CD4-positive, CD25-positive, alpha-beta regulatory T cell (primary cell): ENCODE measurements around the gene CMTM7. TPM values are rescaled to one million over a fixed set of nuclear protein-coding genes. Genes with fewer than 3 reads are reported as not detected.
"Not testable (repeated sequence)": the region's sequence is repeated elsewhere in the genome, so short reads cannot be mapped to it uniquely, and the experiment has no call there.

Experiments used
- ATAC-seq, 2 donors: fragments of 150-1000 bp; cut with Tn5 transposase; one replicate each; pipeline ENCODE4 v1.10.0; 2021; ENCODE audit warnings: low read depth in 2 of 2, moderate number of reproducible peaks in 2 of 2, moderate library complexity in 1 of 2
- DNase-seq, 3 donors: peaks; one replicate each; pipeline versions ENCODE4 v3.0.0 to v3.0.0-alpha.2; 2012 to 2022; ENCODE audit warnings: mixed read lengths in 1 of 3
- H3K27ac ChIP-seq: one replicate; pipeline ENCODE4 v1.7.0; 2013; ENCODE audit warnings: mild to moderate bottlenecking, low read length; ENCODE audit not compliant: insufficient read depth, poor library complexity, severe bottlenecking
- H3K27me3 ChIP-seq: one replicate; pipeline ENCODE4 v1.7.0; 2013; ENCODE audit warnings: low read length; ENCODE audit not compliant: control insufficient read depth, insufficient read depth
- H3K36me3 ChIP-seq: one replicate; pipeline ENCODE4 v1.7.0; 2013; ENCODE audit warnings: mild to moderate bottlenecking, low read length, moderate library complexity; ENCODE audit not compliant: control insufficient read depth, insufficient read depth
- H3K4me1 ChIP-seq: 2 replicates; pipeline ENCODE4 v1.7.0; 2013; ENCODE audit warnings: mild to moderate bottlenecking, low read length; ENCODE audit not compliant: insufficient read depth, control insufficient read depth, poor library complexity, severe bottlenecking
- H3K4me3 ChIP-seq: one replicate; pipeline ENCODE4 v1.7.0; 2013; ENCODE audit warnings: low read depth, mild to moderate bottlenecking, low read length, moderate library complexity
- H3K9me3 ChIP-seq, 2 experiments: 1 replicate in 1 of 2; 2 replicates in 1 of 2; pipeline ENCODE4 v1.7.0; 2013; ENCODE audit warnings: low read length in 2 of 2, mild to moderate bottlenecking in 1 of 2, moderate library complexity in 1 of 2; ENCODE audit not compliant: control insufficient read depth in 2 of 2
- H3K27ac Mint-ChIP-seq, 3 donors: one replicate each; pipeline ENCODE4 v1.8.0; 2020 to 2022; ENCODE audit warnings: mild to moderate bottlenecking in 3 of 3, mixed read lengths in 3 of 3, moderate library complexity in 2 of 3
- H3K27me3 Mint-ChIP-seq: one replicate; pipeline ENCODE4 v1.8.0; 2022; ENCODE audit warnings: mild to moderate bottlenecking, mixed read lengths
- H3K36me3 Mint-ChIP-seq: one replicate; pipeline ENCODE4 v1.8.0; 2020; ENCODE audit warnings: mixed read lengths
- H3K4me1 Mint-ChIP-seq, 4 donors: one replicate each; pipeline ENCODE4 v1.8.0; 2020 to 2022; ENCODE audit warnings: mixed read lengths in 4 of 4, mild to moderate bottlenecking in 1 of 4
- H3K4me3 Mint-ChIP-seq, 4 donors: one replicate each; pipeline ENCODE4 v1.8.0; 2020 to 2022; ENCODE audit warnings: mild to moderate bottlenecking in 4 of 4, mixed read lengths in 4 of 4, moderate library complexity in 3 of 4
- H3K9me3 Mint-ChIP-seq, 7 donors: one replicate each; pipeline ENCODE4 v1.8.0; 2020 to 2022; ENCODE audit warnings: mixed read lengths in 7 of 7, mild to moderate bottlenecking in 3 of 7, moderate library complexity in 2 of 7
- polyA plus RNA-seq, 4 donors: library from polyadenylated mRNA; unstranded; fragments of 300-500 nt; fragmentation: Illumina TruSeq; gene quantifications; one replicate each; pipeline ENCODE4 v1.2.3, GENCODE V29; 2021
- total RNA-seq: library from RNA; stranded (reverse); gene quantifications from one replicate; pipeline ENCODE4 v1.2.3, GENCODE V29; 2022

CMTM7 gene
- total and polyA plus RNA-seq, 5 donors from 2014 or later, result 77.3 to 231 (median 144) TPM

GRCh38 chr3:32434206-32434605, 42.6 kb downstream of the CMTM7 start:
- DNase-seq (no peak), ATAC-seq (no peak)
- no peaks in the 10 kb centered on the region for H3K9me3 ChIP-seq
- H3K27me3 ChIP-seq, result no peaks in the 10 kb centered on the region
- peak overlapping the region in 1 of 4 donors; percentile 90 for H3K4me3 Mint-ChIP-seq
- no peaks in the 10 kb centered on the region for H3K27me3 Mint-ChIP-seq
- peaks cover 81% of the 10 kb centered on the region for H3K4me1 ChIP-seq
- H3K4me3 ChIP-seq, result no peak overlapping the region
- no peaks in the 10 kb centered on the region for H3K36me3 ChIP-seq
- H3K9me3 Mint-ChIP-seq, result peaks cover 0 to 2% (median 0%) of the 10 kb centered on the region in 7 donors
- H3K36me3 Mint-ChIP-seq, result no peaks in the 10 kb centered on the region
- peaks cover 37 to 92% (median 73%) of the 10 kb centered on the region in 4 donors for H3K4me1 Mint-ChIP-seq
- peak overlapping the region; percentile 93 for H3K27ac ChIP-seq
- peak overlapping the region in 2 of 3 donors; percentile 98 to 99 for H3K27ac Mint-ChIP-seq

GRCh38 chr3:32435911-32436815, 44.5 kb downstream of the CMTM7 start:
- H3K4me1 Mint-ChIP-seq, result peaks cover 29 to 94% (median 71%) of the 10 kb centered on the region in 4 donors
- ATAC-seq (no peak), DNase-seq (peak in 1 of 3 donors; percentile 44)
- Histone ChIP-seq H3K4me3 (peak overlapping the region; percentile 4), H3K9me3 (no peaks in the 10 kb centered on the region), H3K27ac (peak overlapping the region; percentile 66), H3K36me3 (no peaks in the 10 kb centered on the region), H3K4me1 (peaks cover 77% of the 10 kb centered on the region), H3K27me3 (no peaks in the 10 kb centered on the region)
- peak overlapping the region; percentile 74 to 95 (median 95) for H3K27ac Mint-ChIP-seq
- H3K27me3 Mint-ChIP-seq, result no peaks in the 10 kb centered on the region
- H3K9me3 Mint-ChIP-seq, result peaks cover 0 to 2% (median 0%) of the 10 kb centered on the region in 7 donors
- H3K4me3 Mint-ChIP-seq, result peak overlapping the region; percentile 45 to 71 (median 61)
- no peaks in the 10 kb centered on the region for H3K36me3 Mint-ChIP-seq

DNA sequence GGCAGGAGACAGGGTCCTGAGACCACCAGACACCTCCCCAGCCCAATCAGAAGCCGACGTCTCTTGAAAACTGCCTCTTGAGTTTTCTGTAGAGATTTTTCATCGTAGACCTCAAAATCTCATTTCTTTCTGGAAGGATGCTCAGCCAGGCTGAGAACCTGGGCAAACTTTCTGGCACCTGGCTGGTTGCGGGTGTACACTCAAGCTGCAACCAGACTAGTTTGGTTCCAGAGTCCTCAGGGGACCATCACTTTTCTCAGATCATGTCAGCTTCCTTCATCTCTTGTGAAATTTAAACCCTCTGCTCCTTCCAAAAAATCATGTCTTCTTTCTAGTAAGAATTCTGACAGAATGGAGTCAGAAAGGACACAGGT, 45.1 kb downstream of the CMTM7 start:
- H3K27me3 ChIP-seq, result no peaks in the 10 kb centered on the region
- peak overlapping the region in 3 of 4 donors; percentile 36 to 71 (median 59) for H3K4me3 Mint-ChIP-seq
- H3K4me3 ChIP-seq, result no peak overlapping the region
- no peak for ATAC-seq
- no peak for DNase-seq
- H3K9me3 Mint-ChIP-seq, result peaks cover 0 to 2% (median 0%) of the 10 kb centered on the region in 7 donors
- H3K27ac Mint-ChIP-seq, result peak overlapping the region; percentile 71 to 95 (median 74)
- H3K4me1 ChIP-seq, result peaks cover 70% of the 10 kb centered on the region
- peaks cover 2% of the 10 kb centered on the region for H3K36me3 Mint-ChIP-seq
- H3K9me3 ChIP-seq, result no peaks in the 10 kb centered on the region
- H3K27me3 Mint-ChIP-seq, result no peaks in the 10 kb centered on the region
- H3K4me1 Mint-ChIP-seq, result peaks cover 28 to 94% (median 71%) of the 10 kb centered on the region in 4 donors
- peak overlapping the region; percentile 66 for H3K27ac ChIP-seq
- peaks cover 4% of the 10 kb centered on the region for H3K36me3 ChIP-seq

- Mint-ChIP-seq H3K27ac (peak overlapping the region; percentile 21 to 95 (median 85)), H3K4me3 (peak overlapping the region; percentile 59 to 76 (median 67)), H3K27me3 (no peaks in the 10 kb centered on the region), H3K9me3 (no peaks in the 10 kb centered on the region), H3K4me1 (peaks cover 24 to 92% (median 68%) of the 10 kb centered on the region in 4 donors), H3K36me3 (peaks cover 10% of the 10 kb centered on the region)
- Histone ChIP-seq H3K27me3 (no peaks in the 10 kb centered on the region), H3K4me1 (peaks cover 59% of the 10 kb centered on the region), H3K9me3 (no peaks in the 10 kb centered on the region), H3K27ac (peak overlapping the region; percentile 73), H3K4me3 (no peak overlapping the region), H3K36me3 (peaks cover 13% of the 10 kb centered on the region)
- no peak for ATAC-seq
- no peak for DNase-seq
These were observed 46.2 kb downstream of the CMTM7 start for GRCh38 chr3:32437896-32438295.

DNA sequence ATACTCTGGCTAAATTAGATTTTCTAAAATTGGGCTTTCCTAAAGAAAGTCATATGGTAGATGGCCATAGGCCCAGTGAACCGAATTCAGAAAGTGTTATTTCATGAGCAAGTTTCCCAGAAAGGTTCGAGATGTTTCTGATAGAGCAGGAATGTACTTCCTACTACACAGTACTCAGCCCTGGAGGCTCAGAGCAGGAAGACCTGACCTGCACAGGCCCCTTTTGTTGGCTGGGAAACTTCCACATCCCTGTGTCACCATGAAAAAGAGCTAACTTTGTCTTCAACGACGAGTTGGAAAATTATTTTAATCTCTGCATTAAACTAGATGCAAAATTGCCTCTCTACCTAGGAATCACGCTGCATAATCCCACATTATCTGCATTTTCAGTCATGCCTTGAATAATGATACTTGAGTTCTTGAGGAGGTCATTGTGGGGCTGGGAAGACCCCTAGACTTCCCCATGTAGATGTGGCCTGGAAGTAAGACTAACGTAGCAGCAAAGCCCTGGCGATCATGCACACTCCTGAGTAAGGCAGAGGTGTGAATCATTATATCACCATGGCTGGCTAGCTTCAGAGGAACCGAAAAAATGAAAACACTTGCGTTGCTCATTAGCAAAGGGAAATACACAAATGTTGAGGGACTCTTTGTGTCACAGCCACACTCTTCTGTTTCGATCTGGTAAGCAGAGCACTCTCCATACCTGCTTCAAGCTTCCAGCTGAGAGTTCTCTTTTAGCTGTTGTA, 47.1 kb downstream of the CMTM7 start:
- H3K36me3 Mint-ChIP-seq, result peaks cover 17% of the 10 kb centered on the region
- ATAC-seq (peak; percentile 78 to 82), DNase-seq (peak in 1 of 3 donors; percentile 64)
- Histone ChIP-seq H3K4me3 (peak overlapping the region; percentile 64), H3K4me1 (peaks cover 57% of the 10 kb centered on the region), H3K27ac (peak overlapping the region; percentile 73), H3K36me3 (peaks cover 13% of the 10 kb centered on the region), H3K27me3 (no peaks in the 10 kb centered on the region), H3K9me3 (no peaks in the 10 kb centered on the region)
- H3K4me3 Mint-ChIP-seq, result peak overlapping the region; percentile 59 to 76 (median 67)
- H3K27me3 Mint-ChIP-seq, result no peaks in the 10 kb centered on the region
- peak overlapping the region; percentile 92 to 99 (median 95) for H3K27ac Mint-ChIP-seq
- no peaks in the 10 kb centered on the region for H3K9me3 Mint-ChIP-seq
- peaks cover 22 to 92% (median 67%) of the 10 kb centered on the region in 4 donors for H3K4me1 Mint-ChIP-seq

DNA sequence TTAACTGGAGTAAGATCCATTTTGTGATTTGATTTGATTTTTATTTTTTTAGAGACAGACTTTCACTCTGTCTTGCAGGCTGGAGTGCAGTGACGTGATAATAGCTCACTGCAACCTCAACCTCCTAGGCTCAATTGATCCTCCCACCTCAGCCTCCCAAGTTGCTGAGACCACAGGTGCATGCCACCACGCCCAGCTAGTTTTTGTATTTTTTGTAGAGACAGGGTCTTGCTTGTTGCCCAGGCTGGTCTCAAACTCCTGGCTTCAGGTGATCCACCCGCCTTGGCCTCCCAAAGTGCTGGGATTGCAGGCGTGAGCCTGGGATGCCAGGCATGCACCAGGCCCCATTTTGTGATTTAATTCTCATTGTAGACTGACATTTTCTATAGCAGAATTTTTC, 47.8 kb downstream of the CMTM7 start:
- peak overlapping the region; percentile 92 to 99 (median 95) for H3K27ac Mint-ChIP-seq
- H3K4me1 ChIP-seq, result peaks cover 58% of the 10 kb centered on the region
- H3K27me3 Mint-ChIP-seq, result not testable (repeated sequence)

DNA sequence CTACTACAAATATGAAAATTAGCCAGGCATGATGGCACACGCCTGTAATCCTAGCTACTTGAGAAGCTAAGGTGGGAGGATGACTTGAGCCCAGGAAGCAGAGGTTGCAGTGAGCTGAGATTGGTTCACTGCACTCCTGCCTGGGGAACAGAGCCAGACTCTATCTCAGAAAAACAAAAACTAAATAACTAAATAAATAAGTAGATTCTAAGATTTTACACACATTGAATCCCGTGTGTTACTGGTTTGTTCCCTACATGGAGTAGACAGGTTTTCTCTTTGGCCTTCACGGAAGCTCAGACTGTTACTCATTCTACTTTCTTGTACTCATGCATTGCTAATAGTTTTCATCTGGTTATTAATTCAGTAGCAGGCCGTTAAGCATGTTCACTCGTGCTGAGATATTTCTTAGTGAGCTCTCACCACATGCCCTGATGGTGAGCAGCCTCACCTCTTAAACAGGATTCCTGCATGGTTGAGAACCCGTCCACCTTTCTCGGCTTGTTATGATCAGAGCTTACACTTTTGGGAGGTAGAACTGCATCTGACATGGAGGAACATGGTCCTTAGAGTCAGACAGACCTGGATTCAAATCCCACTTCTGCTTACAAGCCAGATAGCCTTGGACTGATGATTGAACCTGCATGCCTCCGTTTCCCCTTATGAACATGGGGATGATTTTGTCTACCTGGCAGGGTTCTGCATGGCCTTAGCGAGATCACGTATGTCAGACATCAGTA, 49.1 kb downstream of the CMTM7 start:
- no peaks in the 10 kb centered on the region for H3K27me3 ChIP-seq
- Mint-ChIP-seq H3K4me3 (peak overlapping the region in 1 of 4 donors; percentile 15), H3K27ac (peak overlapping the region in 2 of 3 donors; percentile 52 to 95), H3K9me3 (peaks cover 0 to 2% (median 0%) of the 10 kb centered on the region in 7 donors), H3K27me3 (no peaks in the 10 kb centered on the region), H3K36me3 (peaks cover 18% of the 10 kb centered on the region), H3K4me1 (peaks cover 22 to 90% (median 73%) of the 10 kb centered on the region in 4 donors)
- peaks cover 16% of the 10 kb centered on the region for H3K36me3 ChIP-seq
- H3K9me3 ChIP-seq, result no peaks in the 10 kb centered on the region
- H3K27ac ChIP-seq, result peak overlapping the region; percentile 24
- H3K4me3 ChIP-seq, result no peak overlapping the region
- DNase-seq (no peak), ATAC-seq (no peak)
- peaks cover 53% of the 10 kb centered on the region for H3K4me1 ChIP-seq

More for the DNA sequence above, 47.8 kb downstream of the CMTM7 start:
- H3K9me3 Mint-ChIP-seq, H3K27me3 ChIP-seq, DNase-seq, H3K9me3 ChIP-seq: not testable (repeated sequence)
- peak overlapping the region; percentile 73 for H3K27ac ChIP-seq
- peaks cover 22 to 95% (median 72%) of the 10 kb centered on the region in 4 donors for H3K4me1 Mint-ChIP-seq
- H3K36me3 ChIP-seq, result peaks cover 13% of the 10 kb centered on the region
- H3K36me3 Mint-ChIP-seq, result peaks cover 17% of the 10 kb centered on the region
- peak; percentile 9 to 10 for ATAC-seq
- peak overlapping the region; percentile 53 to 76 (median 65) for H3K4me3 Mint-ChIP-seq
- peak overlapping the region; percentile 64 for H3K4me3 ChIP-seq
